Loucy (cell line): ENCODE measurements around the gene MBD3.

Experiments
- H2AFZ ChIP-seq: fragments of 200-600 bp; sonication (generic); 2 replicates; pipeline ENCODE4 v1.6.0; 2016; ENCODE audit warnings: antibody characterized with exemption, mild to moderate bottlenecking, low read length, moderate library complexity
- H3F3A ChIP-seq: fragments of 200-600 bp; 2 replicates; pipeline ENCODE4 v1.6.0; 2016; ENCODE audit warnings: antibody characterized with exemption, low read depth, mild to moderate bottlenecking
- H3K27me3 ChIP-seq: fragments of 200-600 bp; sonication (generic); 2 replicates; pipeline ENCODE4 v1.6.1; 2014; ENCODE audit warnings: low read length, mild to moderate bottlenecking; ENCODE audit not compliant: insufficient read depth, poor library complexity, severe bottlenecking
- H3K36me3 ChIP-seq: fragments of 200-600 bp; sonication (generic); 2 replicates; pipeline ENCODE4 v1.6.1; 2016; ENCODE audit warnings: low read length; ENCODE audit not compliant: insufficient read depth
- H3K4me1 ChIP-seq: fragments of 200-600 bp; sonication (generic); 2 replicates; pipeline ENCODE4 v1.5.1; 2014; ENCODE audit warnings: low read length, mild to moderate bottlenecking; ENCODE audit not compliant: insufficient read depth, poor library complexity, severe bottlenecking
- H3K4me2 ChIP-seq: fragments of 200-600 bp; sonication (generic); 2 replicates; pipeline ENCODE4 v1.6.0; 2014; ENCODE audit warnings: antibody characterized with exemption, low read length, low read depth, mild to moderate bottlenecking; ENCODE audit not compliant: poor library complexity, severe bottlenecking
- H3K4me3 ChIP-seq: fragments of 200-600 bp; sonication (generic); 2 replicates; pipeline ENCODE4 v1.5.1; 2014; ENCODE audit warnings: low read length, mild to moderate bottlenecking, mixed read lengths; ENCODE audit not compliant: poor library complexity, severe bottlenecking
- H3K79me2 ChIP-seq: fragments of 200-600 bp; sonication (generic); 2 replicates; pipeline ENCODE4 v1.6.1; 2014; ENCODE audit warnings: low read length; ENCODE audit not compliant: insufficient read depth
- H3K9ac ChIP-seq: fragments of 200-600 bp; sonication (generic); 2 replicates; pipeline ENCODE4 v1.6.0; 2014; ENCODE audit warnings: mild to moderate bottlenecking, low read depth, low read length, moderate library complexity; ENCODE audit not compliant: poor library complexity, severe bottlenecking
- H3K9me2 ChIP-seq: fragments of 200-600 bp; sonication (generic); replicated peaks from 2 replicates; pipeline ENCODE4 v1.6.1; 2016; ENCODE audit warnings: low read depth, low read length, mixed read lengths
- H3K9me3 ChIP-seq: fragments of 200-600 bp; sonication (generic); 2 replicates; pipeline ENCODE4 v1.6.1; 2014; ENCODE audit warnings: mild to moderate bottlenecking, antibody characterized with exemption, low read length, low read depth; ENCODE audit not compliant: insufficient read depth
- H4K20me1 ChIP-seq: fragments of 200-600 bp; sonication (generic); 2 replicates; pipeline ENCODE4 v1.6.0; 2014; ENCODE audit warnings: antibody characterized with exemption, low read length, mild to moderate bottlenecking; ENCODE audit not compliant: insufficient read depth, poor library complexity, severe bottlenecking
- CTCF ChIP-seq: fragments of 200-600 bp; sonication (generic); conservative IDR thresholded peaks from 2 replicates; pipeline ENCODE4 v1.5.1; 2014; ENCODE audit warnings: mild to moderate bottlenecking, antibody characterized with exemption, low read length
- EZH2phosphoT487 ChIP-seq: fragments of 200-600 bp; IDR thresholded peaks from 2 replicates; pipeline ENCODE4 v1.6.1; 2018; ENCODE audit warnings: antibody characterized with exemption, mild to moderate bottlenecking, moderate library complexity, borderline replicate concordance

Gene MBD3

DNA sequence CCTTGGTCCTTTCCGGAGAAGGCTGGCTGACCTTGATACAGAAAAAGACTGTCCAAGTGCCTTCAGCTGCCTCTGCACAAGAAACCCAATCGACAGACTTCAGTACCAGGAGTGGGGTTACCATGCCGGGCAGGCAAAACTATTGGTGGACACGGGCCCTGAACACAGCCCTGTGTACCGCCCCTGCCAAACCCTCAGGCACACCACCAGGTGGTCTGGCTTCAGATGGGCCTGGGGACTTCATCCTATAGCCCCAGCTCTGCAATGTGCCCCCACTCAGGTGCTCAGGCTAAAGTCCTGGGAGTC, 42.2 kb upstream of the MBD3 start:
- no peak overlapping the region for H2AFZ ChIP-seq
- no peaks in the 10 kb centered on the region for H3F3A ChIP-seq
- peaks cover 85% of the 10 kb centered on the region for H3K79me2 ChIP-seq
- no peak overlapping the region for H3K9ac ChIP-seq
- H3K4me1 ChIP-seq: no peaks in the 10 kb centered on the region
- no peak overlapping the region for H3K4me2 ChIP-seq
- H4K20me1 ChIP-seq: peaks cover 72% of the 10 kb centered on the region
- H3K9me3 ChIP-seq: no peaks in the 10 kb centered on the region
- TF ChIP-seq EZH2phosphoT487 (no peak), CTCF (no peak)
- H3K4me3 ChIP-seq: no peak overlapping the region
- no peaks in the 10 kb centered on the region for H3K27me3 ChIP-seq
- peaks cover 85% of the 10 kb centered on the region; the same call in 1 of the 2 replicates for H3K36me3 ChIP-seq
- no peaks in the 10 kb centered on the region for H3K9me2 ChIP-seq

- H3K4me1 ChIP-seq: no peaks in the 10 kb centered on the region
- H3K36me3 ChIP-seq: peaks cover 81% of the 10 kb centered on the region; the same call in 1 of the 2 replicates
- no peak overlapping the region for H3K9ac ChIP-seq
Observed at GRCh38 chr19:1634242-1634937, 41.7 kb upstream of the MBD3 start.

DNA sequence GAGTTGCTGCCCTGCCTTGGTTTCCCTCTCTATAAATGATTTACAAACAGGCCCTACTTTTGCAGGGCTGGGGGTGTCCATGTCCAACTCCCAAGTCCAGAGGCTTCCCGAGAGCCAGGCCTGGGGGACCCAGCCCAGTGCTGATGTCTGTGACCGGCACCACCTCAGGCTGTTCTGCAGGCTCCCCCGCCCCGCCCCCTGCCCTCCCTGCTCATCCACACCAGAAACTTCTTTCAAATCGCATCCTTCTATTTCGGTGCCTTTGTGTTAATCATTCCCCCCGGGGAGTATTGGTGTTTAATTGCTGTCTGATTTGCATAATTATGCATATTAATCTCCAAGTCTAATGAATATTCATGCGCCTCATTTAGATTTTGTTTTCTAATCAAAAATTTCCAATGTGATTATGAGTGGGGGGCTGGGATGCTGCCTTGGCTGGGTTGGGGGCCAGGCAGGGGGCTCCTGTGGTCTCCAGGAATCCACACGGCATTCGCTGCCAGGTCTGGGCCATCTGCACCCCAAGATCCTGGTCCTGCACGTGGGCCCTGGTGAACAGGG, 40.7 kb upstream of the MBD3 start:
- Histone ChIP-seq H3K9me3 (no peaks in the 10 kb centered on the region), H3K79me2 (peaks cover 76% of the 10 kb centered on the region), H3K9ac (no peak overlapping the region), H2AFZ (no peak overlapping the region), H3K4me1 (no peaks in the 10 kb centered on the region), H3K27me3 (no peaks in the 10 kb centered on the region), H4K20me1 (peaks cover 66% of the 10 kb centered on the region), H3K4me2 (no peak overlapping the region), H3K4me3 (no peak overlapping the region), H3F3A (no peaks in the 10 kb centered on the region), H3K9me2 (no peaks in the 10 kb centered on the region), H3K36me3 (peaks cover 71% of the 10 kb centered on the region; the same call in 1 of the 2 replicates)
- no peak for TF ChIP-seq CTCF
- TF ChIP-seq EZH2phosphoT487: no peak

More at GRCh38 chr19:1634242-1634937, 41.7 kb upstream of the MBD3 start:
- H3K9me2 ChIP-seq: no peaks in the 10 kb centered on the region
- H3K4me2 ChIP-seq: no peak overlapping the region
- TF ChIP-seq EZH2phosphoT487: no peak
- TF ChIP-seq CTCF: no peak
- peaks cover 72% of the 10 kb centered on the region for H4K20me1 ChIP-seq
- H3K9me3 ChIP-seq: no peaks in the 10 kb centered on the region
- H3F3A ChIP-seq: no peaks in the 10 kb centered on the region
- no peak overlapping the region for H3K4me3 ChIP-seq
- peaks cover 85% of the 10 kb centered on the region for H3K79me2 ChIP-seq
- no peaks in the 10 kb centered on the region for H3K27me3 ChIP-seq
- H2AFZ ChIP-seq: no peak overlapping the region
